HG03460 (cell line): Measurements from ENCODE around the gene SP100.
A peak's percentile ranks its signal among the peaks of the same experiment; 100 is the strongest.
"Not testable (repeated sequence)": the region's sequence is repeated elsewhere in the genome, so short reads cannot be mapped to it uniquely, and the experiment has no call there.

Experiments used
- ATAC-seq: cut with Tn5 transposase; IDR thresholded peaks from one replicate; pipeline ENCODE4 v1.9.1; 2021; ENCODE audit not compliant: unreplicated experiment

The SP100 gene

DNA sequence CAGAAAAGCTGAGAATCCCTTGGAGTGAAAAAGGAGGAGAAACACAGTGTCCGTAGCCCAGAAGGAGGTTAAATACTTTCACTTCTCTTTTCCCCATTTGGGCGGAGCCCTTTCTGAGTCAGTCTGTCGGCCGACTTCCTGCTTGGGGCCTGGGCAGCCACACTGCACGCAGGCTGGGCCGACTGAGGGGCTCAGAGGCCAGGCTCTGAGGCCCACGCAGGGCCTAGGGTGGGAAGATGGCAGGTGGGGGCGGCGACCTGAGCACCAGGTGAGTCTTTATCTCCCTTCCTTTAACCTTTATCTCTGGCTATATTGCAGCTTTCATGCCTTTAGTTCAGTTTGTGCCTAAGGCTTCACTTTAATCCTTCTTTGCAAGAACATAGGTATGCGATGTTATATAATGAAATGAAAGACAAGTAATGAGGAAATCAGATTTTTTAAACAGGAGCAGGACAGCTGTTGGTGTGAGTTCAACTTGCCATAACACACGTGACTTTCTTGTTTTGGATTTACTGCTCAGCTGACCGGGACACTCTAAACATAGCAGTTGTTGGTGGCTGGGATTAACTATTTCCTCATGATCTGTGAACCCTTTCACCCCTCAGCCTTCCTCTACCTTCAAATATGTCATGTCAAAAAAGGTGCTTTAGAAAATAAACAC is at the start of gene SP100:
SP100 (plus strand) TSS at position 141 of the 661 bp plus-strand sequence; CDS start at position 237, 96 bp downstream.
- ATAC-seq = peak; percentile 81

DNA sequence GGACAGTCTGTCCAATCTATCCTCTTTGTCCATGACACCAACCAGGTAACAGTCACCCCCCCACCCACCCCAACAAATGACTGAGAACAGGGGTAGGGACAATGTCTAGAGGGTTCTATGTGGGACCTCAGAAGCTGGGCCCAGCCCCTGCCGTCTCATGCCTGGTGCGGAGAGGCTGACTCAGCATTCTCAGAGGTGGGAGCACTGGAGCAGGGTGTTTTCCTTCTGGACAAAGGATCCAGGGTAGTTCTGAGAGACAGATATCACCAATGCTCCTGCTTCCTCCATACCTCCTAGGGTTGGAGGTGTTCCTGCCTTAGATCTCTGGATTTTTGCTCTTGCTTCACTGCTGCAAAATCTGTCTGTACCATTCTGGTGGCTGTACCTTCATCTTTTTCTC is 33.9 kb upstream of the SP100 start:
- no peak for ATAC-seq

DNA sequence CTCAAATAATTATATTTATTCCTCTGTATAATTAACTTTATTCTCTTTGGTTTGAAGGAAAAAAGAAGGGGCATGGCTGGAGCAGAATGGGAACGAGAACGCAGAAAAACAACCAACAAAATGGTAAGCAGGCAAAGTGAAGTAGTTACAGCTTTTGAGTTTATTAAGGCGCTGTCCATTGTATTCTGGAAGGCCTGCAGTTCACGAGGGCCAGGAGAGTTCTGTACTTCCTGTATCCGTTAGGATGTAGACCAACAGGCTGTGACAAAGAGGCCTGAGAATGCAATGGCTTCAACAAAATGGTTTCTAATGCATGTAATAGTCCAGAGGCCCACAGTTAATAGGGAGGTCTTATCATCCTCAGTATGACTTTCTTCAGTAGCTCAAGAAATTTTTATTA is 32.5 kb upstream of the SP100 start:
- ATAC-seq = no peak

DNA sequence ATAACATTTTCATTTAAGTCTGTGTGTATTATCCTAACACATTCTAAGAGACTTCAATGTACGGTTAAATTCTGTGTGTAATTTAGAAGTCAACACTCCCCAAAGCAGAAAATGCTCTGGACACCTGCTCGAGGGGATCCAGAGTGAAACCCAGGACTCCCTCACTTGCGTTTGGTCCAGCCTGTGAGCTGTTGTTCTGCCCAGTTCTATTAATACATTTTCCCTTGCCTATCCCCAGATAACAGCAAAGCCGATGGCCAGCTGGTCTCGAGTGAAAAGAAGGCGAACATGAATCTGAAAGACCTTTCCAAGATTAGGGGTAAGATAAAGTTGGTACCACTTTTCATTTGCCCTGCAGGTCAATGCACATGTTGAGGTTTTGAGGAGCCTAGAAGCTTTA is 31.0 kb upstream of the SP100 start:
- no peak for ATAC-seq

DNA sequence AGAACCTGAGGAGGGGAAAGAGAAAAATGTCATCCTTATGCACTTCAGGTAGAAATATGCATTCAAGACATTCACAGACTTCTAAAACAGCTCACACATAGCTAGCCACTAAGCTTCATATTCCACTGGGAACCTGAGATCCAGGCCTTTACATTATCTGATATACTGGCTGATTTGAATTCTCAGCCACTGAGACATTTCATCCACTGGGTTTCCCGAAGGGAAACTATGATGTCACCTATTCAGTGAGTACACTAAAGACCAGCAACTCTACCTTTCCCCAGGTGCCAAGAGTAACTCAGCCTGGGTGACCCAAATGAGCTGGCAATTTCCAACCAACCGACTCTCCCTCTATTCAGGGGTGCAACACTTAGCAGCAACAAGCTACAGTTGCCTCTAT is 21.7 kb upstream of the SP100 start:
- no peak for ATAC-seq

DNA sequence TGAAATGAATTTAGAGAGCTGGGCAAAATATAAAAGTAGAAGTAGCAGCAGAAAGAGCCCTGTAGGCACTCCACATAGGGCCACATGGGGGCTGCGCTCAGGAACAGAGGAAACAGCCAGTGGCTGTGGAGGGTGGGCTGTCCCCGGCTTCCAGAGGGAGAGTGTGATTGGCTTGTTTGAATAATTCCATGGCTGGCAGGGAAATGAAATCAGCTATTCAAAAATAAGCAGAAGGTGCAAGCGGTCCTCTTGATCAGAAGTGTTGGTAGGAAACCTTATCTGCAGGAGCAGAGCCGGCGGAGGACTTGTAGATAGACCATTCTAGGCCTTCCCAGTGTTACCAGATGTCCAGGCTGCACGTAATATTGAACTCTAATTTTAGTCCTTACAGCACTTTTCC is 17.3 kb upstream of the SP100 start:
- ATAC-seq = not testable (repeated sequence)

DNA sequence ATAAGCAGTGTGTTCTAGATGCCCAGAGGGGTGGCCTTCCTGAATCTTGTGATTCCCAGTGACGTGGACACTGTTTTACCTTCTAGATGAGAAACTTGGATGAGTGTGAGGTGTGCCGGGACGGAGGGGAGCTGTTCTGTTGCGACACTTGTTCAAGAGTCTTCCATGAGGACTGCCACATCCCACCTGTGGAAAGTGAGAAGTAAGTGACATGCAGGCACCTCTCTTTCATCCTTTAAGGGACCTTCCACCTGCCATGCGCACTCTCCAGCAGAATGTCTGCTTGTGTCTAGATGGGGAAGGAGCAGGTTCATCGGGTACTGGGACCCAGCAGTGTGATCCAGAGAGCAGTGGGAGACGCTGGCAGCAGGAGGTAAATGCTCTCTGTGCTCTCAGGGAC is 16.0 kb upstream of the SP100 start:
- ATAC-seq = no peak

DNA sequence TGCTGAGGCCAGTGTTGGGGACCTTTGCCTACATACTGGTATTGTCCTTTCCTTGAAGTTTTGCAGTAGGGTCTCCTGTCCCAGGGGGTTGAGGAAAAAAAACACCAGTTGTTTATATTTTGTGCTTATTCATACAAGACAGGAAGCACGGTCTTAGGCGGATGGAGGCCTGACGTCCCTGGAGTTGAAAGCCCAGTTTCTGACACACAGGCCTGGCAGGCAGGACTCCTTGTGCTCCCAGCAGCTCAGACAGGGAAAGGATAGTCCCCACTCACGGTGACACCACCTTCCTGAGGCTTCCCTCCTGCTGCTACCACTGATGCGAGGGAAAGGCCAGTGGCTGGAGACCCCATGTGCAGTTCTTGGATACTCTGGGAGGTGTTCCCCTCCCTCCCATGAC is 15.5 kb upstream of the SP100 start:
- ATAC-seq = no peak

DNA sequence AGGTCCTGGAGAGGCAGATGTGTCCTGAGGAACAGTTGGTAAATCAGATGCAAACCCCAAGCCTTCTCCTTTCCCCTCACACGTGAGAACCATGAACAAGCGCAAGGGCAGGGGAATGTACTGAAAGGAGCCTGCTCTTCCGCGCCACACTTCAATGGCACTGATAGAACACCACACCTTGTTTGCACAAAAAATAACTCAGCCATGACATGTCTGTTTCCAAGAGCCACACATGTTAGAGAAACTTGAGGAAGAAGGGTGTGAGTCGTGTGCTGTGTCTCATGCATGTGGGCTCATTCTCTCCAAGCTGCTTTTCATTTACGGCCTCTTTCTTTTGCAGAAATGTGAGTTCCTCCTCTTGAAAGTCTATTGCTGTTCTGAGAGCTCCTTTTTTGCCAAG is 15.0 kb upstream of the SP100 start:
- not testable (repeated sequence) for ATAC-seq

DNA sequence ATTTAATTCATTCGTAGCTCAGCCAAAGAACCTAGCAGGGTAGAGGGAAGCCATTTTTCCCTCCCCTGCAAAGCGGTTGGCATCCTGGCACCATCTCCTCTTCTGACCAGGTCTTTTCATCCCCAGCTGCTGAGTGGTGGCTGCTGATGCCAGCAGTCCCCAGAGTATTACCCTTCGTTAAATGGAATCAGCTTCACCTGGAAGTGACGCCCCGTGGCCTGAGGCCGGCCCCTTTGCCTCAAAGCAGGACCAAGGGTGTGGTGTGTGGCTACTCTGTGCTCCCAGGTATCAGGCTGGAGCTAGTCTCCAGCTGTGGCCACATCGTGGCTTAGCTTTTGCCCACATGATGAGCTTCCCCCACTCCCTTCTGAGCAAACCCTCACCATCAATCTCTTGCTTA is 12.3 kb upstream of the SP100 start:
- no peak for ATAC-seq

DNA sequence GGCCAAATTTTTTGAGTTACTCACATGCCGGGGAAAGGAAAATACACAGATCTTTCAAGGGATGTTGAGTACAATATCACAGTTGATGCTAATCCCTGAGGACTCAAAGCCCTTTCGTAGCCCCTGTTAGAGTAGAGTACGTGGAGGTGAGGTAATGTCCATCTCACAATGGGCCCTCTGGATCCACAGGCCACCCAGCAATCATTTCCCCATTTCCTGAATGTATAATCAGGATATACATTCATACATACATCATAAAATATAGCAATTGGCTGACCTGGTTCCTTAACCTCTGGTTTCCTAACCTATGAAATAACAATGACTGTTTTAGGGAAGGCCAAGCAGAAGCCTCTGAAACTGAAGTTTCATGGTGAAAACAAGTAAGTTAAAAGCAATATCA is 10.2 kb upstream of the SP100 start:
- ATAC-seq = no peak

DNA sequence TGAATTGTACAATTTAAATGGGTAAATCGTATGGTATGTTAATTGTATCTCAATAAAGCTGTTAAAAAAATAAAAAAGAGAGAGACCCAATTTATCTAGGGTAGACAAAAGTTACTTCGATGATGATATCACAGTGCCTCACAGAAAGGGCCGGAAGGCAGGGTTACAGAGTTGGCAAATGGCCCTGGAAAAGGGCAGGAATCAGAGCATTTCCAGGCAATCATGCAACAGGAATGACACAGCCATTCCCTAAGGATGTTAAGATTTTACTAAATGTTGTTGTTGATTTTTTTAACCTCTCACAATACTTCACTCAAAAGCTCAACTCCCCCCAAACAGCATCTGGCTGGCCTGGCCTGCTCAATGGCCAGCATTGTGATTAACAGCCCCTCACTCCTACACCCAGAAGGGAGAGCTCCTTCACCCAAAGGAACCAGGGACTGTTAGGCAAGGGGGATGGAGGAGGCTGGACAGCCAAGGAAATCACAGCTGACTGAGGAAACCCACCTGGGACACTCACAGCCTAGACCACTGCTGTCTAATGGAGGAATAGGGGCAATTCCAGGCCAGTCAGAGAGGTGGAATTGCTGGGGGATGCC is 7.7 kb upstream of the SP100 start:
- no peak for ATAC-seq

DNA sequence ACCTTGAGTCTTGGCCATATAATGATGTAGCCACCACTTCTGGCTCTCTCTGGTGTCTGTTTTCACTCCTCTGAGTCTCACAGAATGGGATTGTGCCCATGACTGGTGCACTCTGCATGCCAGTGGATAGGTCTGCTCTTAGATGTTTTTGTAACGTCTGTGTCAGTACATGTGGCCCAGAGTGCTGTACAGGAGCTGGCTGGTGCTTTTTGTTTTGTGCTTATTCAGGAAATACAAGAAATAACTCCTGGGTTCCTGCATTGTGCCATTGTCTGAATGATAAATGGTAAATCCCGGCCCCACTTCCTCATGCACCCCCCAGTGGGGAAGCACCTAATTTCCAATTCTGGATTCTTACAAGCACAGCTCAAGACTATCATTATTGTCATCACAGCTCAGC is 6.7 kb upstream of the SP100 start:
- not testable (repeated sequence) for ATAC-seq

DNA sequence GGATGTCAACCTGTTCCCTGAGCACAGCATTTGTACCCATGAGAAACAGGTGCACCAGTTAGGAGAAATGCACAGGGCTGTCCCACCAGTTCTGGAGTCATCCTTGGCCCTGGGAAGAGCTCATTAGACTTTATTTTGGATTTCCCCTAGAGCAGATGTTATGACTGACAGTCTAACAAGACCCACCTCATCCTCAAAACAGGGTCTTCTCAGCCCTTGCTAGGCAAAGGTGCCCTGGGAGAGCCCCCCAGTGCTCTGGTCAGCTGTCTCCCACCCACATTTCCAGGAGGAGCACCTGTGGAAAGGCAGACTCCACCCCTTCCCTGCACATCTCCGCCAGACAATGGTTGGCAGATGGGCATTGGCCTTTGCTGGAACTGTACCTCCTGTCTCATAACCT is 5.7 kb upstream of the SP100 start:
- ATAC-seq = no peak

DNA sequence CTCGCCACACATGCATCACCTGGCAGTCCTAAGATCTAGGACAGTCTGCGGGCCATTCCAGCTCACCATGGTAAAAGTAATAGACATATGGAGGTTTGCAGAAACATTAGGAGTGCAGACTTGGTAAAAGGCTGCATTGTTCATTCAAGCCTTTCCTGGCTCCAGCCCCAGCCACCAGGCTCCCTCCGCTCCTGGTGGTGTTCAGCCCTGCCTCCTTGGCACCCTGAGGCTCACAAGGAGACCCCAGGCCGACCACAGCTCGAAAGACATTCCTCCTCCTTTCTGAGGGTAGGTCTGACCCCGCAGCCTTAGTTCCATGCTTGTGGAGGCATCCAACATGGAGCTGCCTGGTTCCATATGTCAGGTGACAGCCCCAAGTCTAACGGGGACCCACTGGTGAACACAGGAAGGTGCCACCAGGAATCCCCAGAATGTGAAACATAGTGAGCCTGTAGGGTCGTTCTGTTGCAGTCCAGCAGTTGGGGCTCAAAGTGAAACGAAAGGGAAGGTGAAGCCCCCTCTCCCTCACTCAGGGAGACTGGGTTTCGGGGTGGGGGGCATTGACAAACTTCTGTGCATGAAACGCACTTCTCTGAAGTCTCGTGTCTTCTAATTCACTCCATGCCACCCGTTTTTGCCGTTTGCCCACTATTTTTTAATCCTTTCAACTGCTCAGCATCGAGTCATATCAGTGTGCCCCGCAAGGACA is 5.0 kb upstream of the SP100 start:
- ATAC-seq = no peak

DNA sequence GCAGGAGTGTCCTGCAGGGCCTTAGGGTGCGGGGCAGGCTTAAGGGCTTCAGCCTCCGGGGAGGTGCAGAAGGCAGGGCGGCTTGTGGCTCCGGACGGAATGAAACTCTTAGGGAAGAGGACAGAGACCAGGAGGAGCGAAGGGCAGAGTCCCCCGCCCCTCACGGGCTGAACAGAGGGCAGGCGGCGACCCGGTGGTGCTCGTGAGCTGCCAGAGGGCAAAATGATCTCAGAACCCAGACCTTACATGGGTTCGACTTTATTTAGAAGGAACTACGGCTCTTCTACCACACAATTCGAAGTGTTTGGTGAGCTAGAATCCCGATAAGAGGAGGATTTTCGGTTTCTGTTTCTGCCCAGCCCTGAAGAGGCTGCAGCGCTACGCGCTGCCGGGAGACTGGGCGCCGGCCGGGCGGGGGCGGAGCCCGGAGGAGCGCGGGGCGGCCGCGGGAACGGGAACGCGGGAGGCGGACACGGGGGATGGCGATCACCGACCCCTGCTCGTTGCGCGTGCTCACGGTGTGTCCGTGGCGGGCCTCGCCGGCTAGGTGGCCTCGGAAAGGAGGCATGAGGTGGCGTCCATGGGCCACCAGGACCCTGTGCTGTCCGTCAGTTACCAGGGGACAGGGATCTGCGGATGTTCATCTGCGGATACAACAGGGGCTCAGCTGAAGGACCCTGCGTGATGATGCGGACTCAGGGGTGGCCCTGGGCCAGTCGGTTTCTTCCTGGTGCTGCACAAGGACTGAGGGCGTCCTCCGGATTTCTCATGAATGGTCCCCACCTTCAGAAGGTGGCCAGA is 4.2 kb upstream of the SP100 start:
- peak; percentile 47 for ATAC-seq

DNA sequence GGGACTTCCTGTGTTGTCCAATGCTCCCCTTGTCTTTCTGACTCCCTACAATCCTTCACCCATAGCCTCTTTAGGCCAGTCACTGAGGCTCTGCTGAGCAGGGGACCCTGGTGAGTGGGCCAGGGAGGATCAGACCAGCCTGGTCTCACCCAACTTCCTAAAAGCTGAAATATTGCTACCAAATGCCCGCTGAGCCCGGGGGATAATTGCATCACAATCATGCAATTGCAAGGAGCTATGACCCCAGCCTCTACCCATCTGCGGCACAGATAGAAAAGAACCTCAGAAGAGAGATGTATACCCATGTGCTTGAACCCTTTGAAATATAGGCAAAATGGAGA is 3.7 kb upstream of the SP100 start:
- no peak for ATAC-seq

DNA sequence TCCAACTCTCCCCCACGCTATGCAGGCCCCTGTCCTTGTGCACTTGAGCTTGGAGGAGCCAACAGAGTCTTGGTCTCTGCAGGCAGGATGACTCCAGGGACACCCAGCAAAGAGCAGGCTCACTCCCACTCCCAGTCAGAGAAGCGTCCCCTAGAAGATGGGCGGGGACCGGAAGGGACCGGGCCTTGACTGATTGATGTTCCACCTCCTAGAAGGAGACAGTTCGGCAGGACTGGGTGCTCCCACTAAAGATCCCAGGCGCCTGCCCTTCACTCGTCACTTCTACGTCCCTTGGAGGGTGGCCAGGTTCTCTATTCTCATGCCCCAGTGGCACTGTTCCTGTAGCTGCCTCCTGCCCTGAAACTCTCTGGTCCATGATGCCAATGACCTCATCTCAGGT is 3.2 kb upstream of the SP100 start:
- no peak for ATAC-seq

DNA sequence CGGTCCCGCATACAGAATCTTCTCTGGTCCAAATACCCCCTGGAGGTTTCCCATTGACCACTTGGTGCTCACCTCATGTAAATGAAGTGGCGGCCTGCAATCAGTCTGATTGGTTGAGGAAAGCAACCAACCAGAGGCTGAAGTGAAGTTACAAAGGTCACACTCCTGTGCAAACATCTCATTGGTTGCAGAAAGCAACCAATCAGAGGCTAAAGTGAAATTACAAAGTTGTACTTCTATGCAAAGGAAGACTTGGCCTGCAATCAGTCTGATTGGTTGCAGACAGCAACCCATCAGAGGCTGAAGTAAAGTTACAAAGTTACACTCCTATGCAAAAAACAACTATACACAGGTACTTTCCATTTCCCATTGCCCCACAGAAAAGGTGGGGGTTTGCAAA is 2.5 kb upstream of the SP100 start:
- no peak for ATAC-seq

DNA sequence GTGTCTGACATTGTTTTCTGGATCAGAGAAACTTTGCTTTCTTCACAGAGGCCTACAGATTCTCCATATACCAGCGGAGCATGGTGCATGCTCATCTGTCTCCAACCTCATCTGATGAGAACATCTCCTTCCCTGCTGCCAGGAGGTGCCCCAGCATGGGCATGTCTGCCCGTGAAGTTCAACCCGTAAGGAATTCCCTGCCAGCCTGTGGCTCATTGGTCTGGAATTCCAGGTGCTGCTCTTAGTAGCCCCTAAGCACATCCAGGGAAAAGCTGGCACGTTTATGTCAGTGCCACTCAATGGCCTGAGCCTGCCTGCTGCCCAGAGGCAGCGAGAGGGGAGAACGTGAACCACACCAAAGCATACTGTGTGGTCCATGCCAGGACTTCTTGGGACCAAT is 1.7 kb upstream of the SP100 start:
- no peak for ATAC-seq

DNA sequence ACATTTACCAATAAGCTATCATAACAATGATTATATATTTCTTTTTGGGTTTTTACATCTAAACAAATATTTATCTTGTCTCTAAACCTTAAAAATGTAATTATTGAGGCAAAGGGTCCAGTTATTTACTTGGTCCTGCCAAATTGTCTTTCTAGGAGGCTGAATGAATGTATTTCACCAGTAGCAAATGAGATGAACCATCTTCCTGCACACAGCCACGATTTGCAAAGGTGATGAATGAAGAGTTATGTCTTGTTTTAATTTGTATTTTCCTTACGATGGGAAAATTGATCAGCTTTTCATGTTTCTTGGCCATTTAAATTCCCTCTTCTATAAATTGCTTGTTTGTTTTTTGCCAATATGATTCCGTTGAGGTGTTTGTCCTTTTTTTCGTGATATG is 1.4 kb downstream of the SP100 start:
- no peak for ATAC-seq
